ENCODE measurements around the gene SAP30. TPM values are rescaled to one million over a fixed set of nuclear protein-coding genes. Genes with fewer than 3 reads are reported as not detected.

The SAP30 gene
- total RNA-seq, 4 donors from 2014 or later: 27.7 to 88.5 (median 49.1) TPM

DNA sequence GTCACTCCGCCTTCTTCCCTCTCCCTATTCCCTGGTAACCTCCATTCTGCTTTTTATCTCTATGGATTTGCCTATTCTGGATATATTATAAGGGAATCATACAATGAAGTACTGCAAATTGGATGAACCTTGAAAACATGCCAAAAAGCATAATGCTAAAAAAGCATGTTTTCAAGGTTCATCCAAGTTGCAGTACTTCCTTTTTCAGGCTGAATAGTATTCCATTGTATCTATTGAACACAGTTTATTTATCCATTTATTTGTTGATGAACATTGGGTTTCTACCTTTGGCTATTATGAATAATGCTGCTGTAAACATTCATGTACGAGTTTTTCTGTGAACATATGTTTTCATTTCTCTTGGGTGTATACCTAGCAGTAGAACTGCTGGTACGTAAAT lies 9.2 kb downstream of the SAP30 start:
- WGBS, 2 donors: 95 to 98% methylated on average over 3 of the region's 3 CpGs

DNA sequence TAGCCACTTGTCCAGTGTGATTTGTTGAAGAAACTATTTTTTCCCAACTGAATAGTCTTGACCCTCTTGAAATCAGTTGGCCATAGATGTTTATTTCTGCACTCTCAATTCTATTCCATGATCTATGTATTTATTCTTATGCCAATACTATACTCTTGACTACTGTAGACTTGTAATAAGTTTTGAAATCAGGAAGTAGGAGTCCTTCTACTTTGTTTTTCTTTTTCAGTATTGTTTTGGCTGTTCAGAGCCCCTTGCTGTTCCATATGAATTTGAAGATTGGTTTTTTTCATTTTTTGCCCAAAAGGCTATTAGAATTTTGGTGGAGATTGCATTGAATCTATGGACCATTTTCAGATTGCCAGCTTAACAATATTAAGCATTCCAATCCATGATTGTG lies 10.2 kb downstream of the SAP30 start:
- Histone ChIP-seq H3K9me3 (no peaks in the 10 kb centered on the region), H3K27ac (no peak overlapping the region), H3K36me3 (peaks cover 0 to 7% (median 0%) of the 10 kb centered on the region in 3 donors), H3K27me3 (no peaks in the 10 kb centered on the region), H3K4me1 (peaks cover 0 to 15% (median 0%) of the 10 kb centered on the region in 4 donors), H3K4me3 (no peak overlapping the region)
- no peak for DNase-seq (ENCODE audit: low spot score in 2 of 2)
- TF ChIP-seq, protein P1, sequence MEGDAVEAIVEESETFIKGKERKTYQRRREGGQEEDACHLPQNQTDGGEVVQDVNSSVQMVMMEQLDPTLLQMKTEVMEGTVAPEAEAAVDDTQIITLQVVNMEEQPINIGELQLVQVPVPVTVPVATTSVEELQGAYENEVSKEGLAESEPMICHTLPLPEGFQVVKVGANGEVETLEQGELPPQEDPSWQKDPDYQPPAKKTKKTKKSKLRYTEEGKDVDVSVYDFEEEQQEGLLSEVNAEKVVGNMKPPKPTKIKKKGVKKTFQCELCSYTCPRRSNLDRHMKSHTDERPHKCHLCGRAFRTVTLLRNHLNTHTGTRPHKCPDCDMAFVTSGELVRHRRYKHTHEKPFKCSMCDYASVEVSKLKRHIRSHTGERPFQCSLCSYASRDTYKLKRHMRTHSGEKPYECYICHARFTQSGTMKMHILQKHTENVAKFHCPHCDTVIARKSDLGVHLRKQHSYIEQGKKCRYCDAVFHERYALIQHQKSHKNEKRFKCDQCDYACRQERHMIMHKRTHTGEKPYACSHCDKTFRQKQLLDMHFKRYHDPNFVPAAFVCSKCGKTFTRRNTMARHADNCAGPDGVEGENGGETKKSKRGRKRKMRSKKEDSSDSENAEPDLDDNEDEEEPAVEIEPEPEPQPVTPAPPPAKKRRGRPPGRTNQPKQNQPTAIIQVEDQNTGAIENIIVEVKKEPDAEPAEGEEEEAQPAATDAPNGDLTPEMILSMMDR (IDR thresholded peaks at IDR 0.05): no peak
- no peak for TF ChIP-seq EP300 (IDR thresholded peaks at IDR 0.05)
- TF ChIP-seq POLR2A (IDR thresholded peaks at IDR 0.05): no peak

More for the DNA sequence above, 9.2 kb downstream of the SAP30 start:
- H3K36me3 ChIP-seq: peaks cover 0 to 8% (median 0%) of the 10 kb centered on the region in 3 donors
- no peak for DNase-seq (ENCODE audit: low spot score in 2 of 2)
- H3K4me1 ChIP-seq: peaks cover 0 to 26% (median 0%) of the 10 kb centered on the region in 4 donors
- no peaks in the 10 kb centered on the region for H3K9me3 ChIP-seq
- no peak overlapping the region for H3K4me3 ChIP-seq
- H3K27ac ChIP-seq: no peak overlapping the region
- no peaks in the 10 kb centered on the region for H3K27me3 ChIP-seq
- TF ChIP-seq, protein P1 (IDR thresholded peaks at IDR 0.05): no peak
- no peak for TF ChIP-seq POLR2A (IDR thresholded peaks at IDR 0.05)
- no peak for TF ChIP-seq EP300 (IDR thresholded peaks at IDR 0.05)

- WGBS, 2 donors: 12 to 23% methylated on average over 1 of the region's 1 CpG
- no peak overlapping the region for H3K27ac ChIP-seq
Observed at GRCh38 chr4:173381610-173382009, 10.9 kb downstream of the SAP30 start.

DNA sequence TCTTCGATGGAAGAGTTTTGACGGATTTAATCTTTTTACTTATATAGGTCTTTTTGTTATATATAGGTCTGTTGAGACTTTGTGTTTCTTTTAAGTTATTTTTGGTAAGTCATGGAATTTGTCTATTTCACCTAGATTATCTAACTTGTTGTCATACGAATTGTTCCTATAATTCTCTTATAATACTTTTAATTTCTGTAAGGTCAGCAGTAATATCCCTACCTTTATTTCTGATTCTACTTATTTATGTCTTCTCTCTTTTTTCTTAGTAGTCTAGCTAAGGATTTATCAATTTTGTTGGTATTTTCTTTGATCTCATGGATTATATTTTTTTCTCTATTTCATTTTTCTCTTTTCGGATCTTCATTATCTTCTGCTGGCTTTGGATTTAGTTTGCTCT lies 11.6 kb downstream of the SAP30 start:
- Histone ChIP-seq H3K27ac (no peak overlapping the region), H3K4me1 (peaks cover 0 to 15% (median 0%) of the 10 kb centered on the region in 4 donors), H3K27me3 (no peaks in the 10 kb centered on the region), H3K36me3 (peaks cover 0 to 15% (median 0%) of the 10 kb centered on the region in 3 donors), H3K4me3 (no peak overlapping the region), H3K9me3 (no peaks in the 10 kb centered on the region)
- no peak for DNase-seq (ENCODE audit: low spot score in 2 of 2)
- TF ChIP-seq, protein P1 (IDR thresholded peaks at IDR 0.05): no peak
- TF ChIP-seq EP300 (IDR thresholded peaks at IDR 0.05) (no peak), POLR2A (IDR thresholded peaks at IDR 0.05) (no peak)
- 96 to 97% methylated on average over 4 of the region's 4 CpGs for WGBS, 2 donors

More at GRCh38 chr4:173381610-173382009, 10.9 kb downstream of the SAP30 start:
- no peak for DNase-seq (ENCODE audit: low spot score in 2 of 2)
- no peak overlapping the region for H3K4me3 ChIP-seq
- H3K27me3 ChIP-seq: no peaks in the 10 kb centered on the region
- H3K9me3 ChIP-seq: no peaks in the 10 kb centered on the region
- H3K36me3 ChIP-seq: peaks cover 0 to 11% (median 0%) of the 10 kb centered on the region in 3 donors
- TF ChIP-seq, protein P1 (IDR thresholded peaks at IDR 0.05): no peak
- no peak for TF ChIP-seq POLR2A (IDR thresholded peaks at IDR 0.05)
- TF ChIP-seq EP300 (IDR thresholded peaks at IDR 0.05): no peak
- peaks cover 0 to 15% (median 0%) of the 10 kb centered on the region in 4 donors for H3K4me1 ChIP-seq

DNA sequence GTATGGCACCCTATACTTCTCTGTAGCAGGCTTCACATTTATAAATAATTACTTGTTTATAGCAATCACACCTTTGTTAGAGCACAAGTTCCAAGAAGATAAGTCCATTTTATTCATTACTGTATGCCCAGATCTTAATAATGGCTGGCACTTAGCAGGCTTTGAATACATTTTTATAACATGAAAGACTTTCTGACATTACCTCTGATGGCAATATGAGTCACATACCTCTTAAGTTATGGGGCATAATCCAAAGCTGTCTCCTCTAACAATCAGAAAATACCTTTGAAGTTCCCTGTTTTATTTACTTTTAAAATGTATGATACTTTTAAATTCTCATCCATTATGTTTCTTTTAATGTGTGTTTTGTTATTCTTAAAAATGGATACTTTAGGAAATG lies 16.0 kb downstream of the SAP30 start:
- peaks cover 0 to 44% (median 0%) of the 10 kb centered on the region in 3 donors for H3K36me3 ChIP-seq
- no peaks in the 10 kb centered on the region for H3K9me3 ChIP-seq
- TF ChIP-seq, protein P1 (IDR thresholded peaks at IDR 0.05): no peak
- TF ChIP-seq POLR2A (IDR thresholded peaks at IDR 0.05) (no peak), EP300 (IDR thresholded peaks at IDR 0.05) (no peak)
- H3K27me3 ChIP-seq: no peaks in the 10 kb centered on the region
- H3K27ac ChIP-seq: no peak overlapping the region
- DNase-seq (ENCODE audit: low spot score in 2 of 2): no peak
- H3K4me3 ChIP-seq: no peak overlapping the region
- H3K4me1 ChIP-seq: peaks cover 0 to 4% (median 0%) of the 10 kb centered on the region in 4 donors
